Activated CD4-positive, alpha-beta T cell treated with anti-CD3 and anti-CD28 coated beads, Interleukin-2, Interleukin-6, amounts not matched to agents 100 ng/mL and 50 ng/mL, durations not matched to agents 16 hours and 8 hours (primary cell): Measurements from ENCODE around the gene HEPACAM.

Experiments
- DNase-seq: peaks from one replicate; pipeline ENCODE4 v3.0.0-alpha.2; 2020

Gene HEPACAM

GRCh38 chr11:124898711-124899110, 37.1 kb downstream of the HEPACAM start:
- no peak for DNase-seq

DNA sequence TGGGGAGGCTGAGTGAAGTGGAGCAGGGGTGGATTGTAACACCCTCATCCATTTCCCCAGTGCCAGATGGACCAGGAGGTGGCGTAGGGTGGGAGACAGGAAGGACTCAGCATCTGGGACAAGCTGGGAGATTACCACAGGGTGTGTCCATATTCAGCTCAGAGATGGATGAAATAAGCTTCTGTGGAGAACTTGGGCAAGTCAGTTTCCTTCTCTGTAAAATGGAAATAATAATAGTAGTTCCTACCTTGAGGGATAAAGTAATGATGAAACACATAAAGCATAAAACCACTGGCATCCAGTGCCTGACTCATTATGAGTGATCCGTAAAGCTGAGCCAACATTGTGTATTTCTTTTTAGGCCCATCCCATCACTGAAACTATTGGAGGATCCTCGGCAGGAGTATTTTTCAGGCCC, 37.6 kb downstream of the HEPACAM start:
- no peak for DNase-seq

DNA sequence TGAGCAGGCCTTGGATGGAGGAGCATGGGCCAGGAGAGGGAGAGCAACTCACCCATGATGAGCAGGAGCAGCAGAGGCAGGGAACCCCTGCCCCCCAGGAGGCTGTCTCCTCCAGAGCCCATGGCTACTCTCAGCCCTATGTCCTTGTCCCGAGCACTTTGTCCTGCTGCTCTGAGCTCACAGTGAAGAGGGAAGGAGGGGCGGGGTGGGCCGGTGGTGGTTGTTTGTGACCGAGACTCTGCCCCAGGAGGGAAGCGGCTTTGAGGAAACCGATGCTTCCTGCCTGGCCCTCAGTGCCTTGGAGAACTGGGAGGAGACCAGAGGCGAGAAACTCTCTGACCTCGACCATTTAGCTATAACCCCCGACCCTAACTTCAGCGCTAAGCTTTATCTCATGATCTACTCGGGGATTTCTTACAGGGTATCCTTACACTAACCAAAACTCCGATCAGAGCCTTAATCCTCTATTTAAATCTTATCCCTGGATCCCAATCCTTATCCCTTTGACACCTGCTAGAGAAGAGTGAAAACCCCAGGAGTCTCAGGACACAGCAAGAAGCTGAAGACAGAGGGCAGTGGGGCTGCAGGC, 38.1 kb downstream of the HEPACAM start, which contains the start of gene ROBO4:
Gene ROBO4, minus strand, starts transcription at position 192 of the 589 bp plus-strand sequence. Its CDS starts 70 bp downstream, at position 122.
- no peak for DNase-seq

DNA sequence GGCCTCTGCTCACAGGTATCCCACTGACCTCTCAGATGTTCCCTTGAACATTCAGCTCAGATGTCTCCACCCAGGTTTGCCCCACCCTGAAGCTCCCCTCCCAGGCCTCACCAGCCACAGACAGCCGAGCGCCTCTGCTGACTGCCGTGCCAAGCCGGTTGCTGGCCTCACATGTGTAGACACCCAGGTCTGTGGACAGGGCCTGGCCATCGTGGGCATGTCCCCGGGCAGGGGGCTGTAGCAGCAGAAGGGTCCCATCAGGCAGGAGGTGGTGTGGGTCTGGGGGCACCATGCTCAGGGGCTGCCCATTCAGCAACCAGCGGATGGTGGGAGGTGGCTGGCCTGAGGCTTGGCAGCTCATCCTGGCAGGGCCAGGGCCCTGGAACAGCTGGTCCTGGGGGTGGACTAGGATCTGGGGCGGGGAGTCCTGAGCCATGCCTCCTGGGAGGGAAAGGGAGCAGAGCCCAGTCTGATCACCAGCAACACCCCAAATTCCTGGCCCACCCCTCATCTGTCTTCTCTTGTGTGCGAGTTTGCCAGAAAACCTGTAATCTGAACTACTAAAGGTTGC, 38.9 kb downstream of the HEPACAM start:
- DNase-seq = no peak

DNA sequence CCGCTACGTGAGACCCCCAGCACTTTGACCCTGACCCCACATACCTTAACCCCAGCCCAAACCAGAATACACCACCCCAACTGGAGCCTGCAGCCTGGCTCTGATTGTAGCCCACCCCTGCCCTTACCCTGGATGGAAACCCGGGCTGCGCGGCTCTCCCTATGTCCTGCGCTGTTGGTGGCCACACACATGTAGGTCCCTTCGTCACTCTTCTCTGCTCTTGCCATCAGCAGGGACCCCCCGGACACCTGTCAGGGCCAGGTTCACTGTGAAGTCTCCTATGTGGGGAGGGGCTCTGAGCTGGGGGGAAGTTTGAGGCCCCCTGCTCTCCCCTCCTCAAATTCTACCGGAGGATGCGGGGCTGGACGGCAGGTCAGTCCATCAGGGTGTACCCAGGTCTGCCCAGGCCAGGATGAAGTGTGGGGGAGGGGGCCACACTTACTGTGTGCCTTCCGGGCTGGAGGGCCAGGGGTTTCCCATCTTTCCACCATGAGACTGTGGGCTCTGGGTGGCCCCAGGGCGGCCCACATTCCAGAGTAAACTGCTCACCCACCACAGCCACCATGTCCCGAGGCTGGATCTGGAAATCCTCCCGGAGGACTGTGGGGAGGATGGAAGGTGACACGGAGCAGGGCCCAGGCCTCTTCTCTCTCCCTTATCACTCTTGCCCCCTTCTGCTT, 39.6 kb downstream of the HEPACAM start:
- no peak for DNase-seq

GRCh38 chr11:124895471-124895971, 40.3 kb downstream of the HEPACAM start:
- no peak for DNase-seq

DNA sequence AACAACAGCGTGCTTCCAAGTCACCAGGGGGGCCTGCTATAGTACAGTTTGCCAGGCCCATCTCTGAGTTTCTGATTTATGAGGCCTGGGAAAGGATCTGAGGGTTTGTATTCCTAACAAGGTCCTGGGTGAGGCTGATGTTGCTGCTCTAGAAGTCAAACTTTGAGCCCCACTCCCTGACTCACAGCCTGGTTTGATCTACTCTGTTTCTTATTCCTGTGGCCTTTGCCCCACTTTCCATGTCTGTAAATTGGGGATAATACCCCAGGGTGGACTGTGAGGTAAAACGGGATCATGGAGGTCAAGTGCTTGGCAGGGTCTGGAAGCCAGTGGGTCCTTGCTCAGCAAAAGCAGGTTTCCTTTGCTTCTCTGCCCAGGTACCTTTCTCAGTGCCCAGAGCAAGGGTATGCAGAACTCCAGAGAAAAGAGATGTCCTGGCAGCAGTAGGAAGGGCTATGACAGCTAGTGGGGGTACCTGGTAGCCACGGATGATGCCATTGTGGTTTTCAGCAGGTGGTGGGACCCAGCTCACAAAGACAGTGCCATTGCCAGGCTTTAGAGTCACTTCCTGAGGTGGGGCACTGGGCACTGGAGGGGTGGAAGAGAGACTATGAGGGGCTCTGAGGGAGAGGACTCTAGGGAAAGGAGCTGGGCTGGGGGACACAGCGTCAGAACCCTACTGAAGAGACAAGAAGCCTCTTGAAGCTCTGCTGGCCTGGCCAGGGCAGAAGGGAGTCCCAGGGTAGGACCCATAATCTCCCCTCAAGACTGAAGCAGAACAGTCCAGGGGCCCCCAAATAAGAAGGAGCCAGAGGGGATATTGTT, 41.0 kb downstream of the HEPACAM start:
- no peak for DNase-seq

DNA sequence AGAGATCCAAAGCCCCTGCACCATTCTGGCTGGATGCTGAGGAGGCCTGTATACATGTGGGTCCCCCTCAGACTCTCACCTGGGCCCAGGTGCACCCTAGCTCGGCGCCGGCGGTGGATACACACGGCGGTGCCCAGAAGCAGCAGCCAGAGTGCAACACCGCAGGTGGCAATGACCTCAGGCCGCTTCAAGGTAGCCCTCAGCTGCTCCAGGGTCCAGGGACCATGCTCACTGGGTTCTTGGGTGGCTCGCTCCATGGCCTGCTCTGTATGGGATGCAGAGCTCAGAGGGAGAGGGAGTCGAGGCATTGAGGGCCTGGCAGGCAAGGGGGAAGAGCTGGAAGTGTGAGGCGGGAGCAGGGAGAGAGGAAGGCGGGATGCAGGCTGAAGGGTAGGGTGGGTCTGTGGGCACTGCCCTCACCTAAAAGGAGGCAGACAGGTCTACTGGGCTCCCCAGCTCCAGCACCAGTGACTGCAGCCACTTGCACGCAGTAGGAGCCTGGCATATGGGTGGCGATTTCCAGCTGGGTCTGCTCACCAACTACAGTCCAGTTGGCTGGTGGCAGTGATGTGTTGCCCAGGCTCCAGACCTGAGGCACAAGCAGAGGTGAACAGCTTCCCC, 42.0 kb downstream of the HEPACAM start:
- DNase-seq = no peak

- no peak for DNase-seq
These were observed 42.9 kb downstream of the HEPACAM start for GRCh38 chr11:124892750-124893454.

DNA sequence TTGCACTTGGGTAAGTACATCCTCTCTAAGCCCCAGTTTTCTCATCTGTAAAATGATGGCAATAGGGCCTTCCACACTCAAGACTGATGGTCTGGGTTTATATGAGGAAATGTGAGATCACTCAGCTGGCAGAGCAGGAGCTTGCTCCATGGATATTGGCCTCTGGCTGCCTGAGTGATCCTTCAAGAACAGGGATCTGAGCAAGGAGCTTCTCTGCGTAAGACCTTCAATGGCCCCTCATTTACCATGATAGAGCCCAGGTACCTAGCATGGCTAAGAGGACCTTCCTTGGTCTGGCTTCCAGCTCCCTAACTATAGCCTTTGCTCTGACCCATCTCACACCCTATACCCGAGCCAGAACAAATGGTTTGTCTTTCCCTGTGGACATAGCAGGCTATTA, 43.7 kb downstream of the HEPACAM start:
- DNase-seq = no peak

GRCh38 chr11:124891373-124891861, 44.4 kb downstream of the HEPACAM start:
- no peak for DNase-seq

GRCh38 chr11:124890683-124891372, 45.0 kb downstream of the HEPACAM start:
- no peak for DNase-seq

GRCh38 chr11:124890151-124890550, 45.7 kb downstream of the HEPACAM start:
- no peak for DNase-seq

DNA sequence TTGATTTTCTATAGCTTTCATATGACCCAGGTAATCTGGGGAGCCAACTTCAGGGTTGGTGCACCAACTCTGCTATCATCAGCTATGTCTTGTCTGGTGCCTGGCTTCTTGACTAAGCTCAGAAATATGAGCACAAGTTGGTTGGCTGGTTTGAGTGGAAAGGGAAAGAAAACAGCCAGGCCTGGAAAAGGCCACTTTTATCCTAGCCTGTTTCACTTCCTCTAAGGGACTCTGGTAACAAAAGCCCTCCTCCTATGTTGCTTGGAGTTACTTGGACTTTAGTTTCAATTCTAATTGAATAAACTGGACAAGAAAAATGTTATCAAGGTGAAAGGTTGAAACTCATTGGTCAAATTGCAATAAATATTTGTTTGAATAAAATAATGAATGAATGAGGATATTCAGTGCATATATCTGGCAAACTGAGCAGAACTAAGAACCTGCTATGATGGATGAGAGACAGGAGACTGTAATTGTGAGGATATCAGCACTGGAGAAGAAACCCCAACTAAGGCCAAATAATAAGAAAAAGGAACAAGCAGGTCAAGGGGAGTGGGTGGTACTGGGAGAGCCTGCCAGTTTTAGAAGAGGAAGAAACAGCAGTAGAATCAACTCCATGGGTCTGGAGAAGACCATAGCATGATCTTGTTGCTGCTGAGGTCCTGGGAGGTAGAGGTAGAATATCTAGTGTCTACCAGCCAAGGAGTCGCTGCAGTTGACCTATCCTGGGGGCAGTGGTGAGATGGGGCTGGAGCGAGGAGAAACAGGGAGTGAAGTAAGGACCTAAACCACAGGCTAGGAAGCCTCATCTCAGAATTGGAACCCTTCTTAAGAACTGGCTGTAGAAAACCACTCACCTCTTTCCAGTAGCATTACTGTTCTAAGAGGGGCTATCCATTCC, 46.4 kb downstream of the HEPACAM start:
- no peak for DNase-seq

GRCh38 chr11:124887667-124888013, 48.2 kb downstream of the HEPACAM start:
- DNase-seq = no peak

- no peak for DNase-seq
These were observed 48.7 kb downstream of the HEPACAM start for GRCh38 chr11:124886978-124887666.

- DNase-seq = no peak
These were observed 49.4 kb downstream of the HEPACAM start for GRCh38 chr11:124886476-124886875.

- no peak for DNase-seq
These were observed 50.9 kb downstream of the HEPACAM start for GRCh38 chr11:124884869-124885479.

DNA sequence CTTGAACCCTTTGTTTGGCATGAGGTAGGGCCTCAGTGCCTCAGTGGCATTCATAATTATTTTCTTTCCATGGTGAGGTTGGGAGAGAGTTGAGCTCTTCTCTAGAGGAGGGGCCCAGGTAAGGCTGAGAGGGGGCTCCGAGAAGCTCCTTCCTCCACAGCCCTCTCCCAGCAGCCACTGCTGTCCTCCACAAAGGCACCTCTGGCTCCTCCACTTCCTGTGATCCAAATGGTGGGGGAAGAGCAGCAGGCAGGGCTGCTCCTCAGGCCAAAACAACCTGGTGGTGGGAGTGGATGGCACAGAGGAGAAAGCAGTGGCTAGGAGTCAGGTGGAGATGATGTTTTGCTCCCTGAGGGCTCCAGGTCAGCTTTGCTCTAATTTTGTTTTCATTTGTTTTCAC, 51.5 kb downstream of the HEPACAM start:
- DNase-seq = no peak
